GM10266 (cell line): Measurements from ENCODE around the gene GALNT18.
"Not testable (repeated sequence)": the region's sequence is repeated elsewhere in the genome, so short reads cannot be mapped to it uniquely, and the experiment has no call there.

ENCODE experiments used
- DNase-seq: peaks from one replicate; pipeline ENCODE4 v3.0.0; 2012; ENCODE audit errors: extremely low spot score
- TF ChIP-seq, protein P1 (sequence below): IDR thresholded peaks from 2 replicates; pipeline ENCODE4 v1.5.1; 2012; ENCODE audit warnings: mild to moderate bottlenecking, low read depth; ENCODE audit not compliant: control insufficient read depth, insufficient read depth; ENCODE audit errors: missing control alignments

The GALNT18 gene

DNA sequence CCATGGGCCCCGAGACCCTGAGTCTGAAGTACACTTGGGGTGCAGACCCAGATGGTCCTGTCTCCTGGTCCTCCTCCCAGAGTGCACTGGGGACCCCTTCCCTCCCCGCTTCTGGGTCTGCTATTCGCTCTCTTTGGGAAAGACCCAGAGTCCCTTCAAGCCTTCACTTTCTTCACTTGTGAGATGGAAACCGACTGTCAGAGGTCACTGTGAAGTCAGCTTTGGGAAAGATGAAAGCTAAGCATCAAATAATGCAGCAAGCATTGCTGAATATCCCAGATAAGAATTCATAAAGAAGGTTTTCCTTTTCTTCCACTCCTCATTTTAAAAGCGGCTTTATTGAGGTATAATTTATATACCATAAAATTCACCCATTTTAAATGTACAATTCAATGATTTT lies 163.8 kb downstream of the GALNT18 start:
- TF ChIP-seq, protein P1, sequence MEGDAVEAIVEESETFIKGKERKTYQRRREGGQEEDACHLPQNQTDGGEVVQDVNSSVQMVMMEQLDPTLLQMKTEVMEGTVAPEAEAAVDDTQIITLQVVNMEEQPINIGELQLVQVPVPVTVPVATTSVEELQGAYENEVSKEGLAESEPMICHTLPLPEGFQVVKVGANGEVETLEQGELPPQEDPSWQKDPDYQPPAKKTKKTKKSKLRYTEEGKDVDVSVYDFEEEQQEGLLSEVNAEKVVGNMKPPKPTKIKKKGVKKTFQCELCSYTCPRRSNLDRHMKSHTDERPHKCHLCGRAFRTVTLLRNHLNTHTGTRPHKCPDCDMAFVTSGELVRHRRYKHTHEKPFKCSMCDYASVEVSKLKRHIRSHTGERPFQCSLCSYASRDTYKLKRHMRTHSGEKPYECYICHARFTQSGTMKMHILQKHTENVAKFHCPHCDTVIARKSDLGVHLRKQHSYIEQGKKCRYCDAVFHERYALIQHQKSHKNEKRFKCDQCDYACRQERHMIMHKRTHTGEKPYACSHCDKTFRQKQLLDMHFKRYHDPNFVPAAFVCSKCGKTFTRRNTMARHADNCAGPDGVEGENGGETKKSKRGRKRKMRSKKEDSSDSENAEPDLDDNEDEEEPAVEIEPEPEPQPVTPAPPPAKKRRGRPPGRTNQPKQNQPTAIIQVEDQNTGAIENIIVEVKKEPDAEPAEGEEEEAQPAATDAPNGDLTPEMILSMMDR = no peak
- no peak for DNase-seq

DNA sequence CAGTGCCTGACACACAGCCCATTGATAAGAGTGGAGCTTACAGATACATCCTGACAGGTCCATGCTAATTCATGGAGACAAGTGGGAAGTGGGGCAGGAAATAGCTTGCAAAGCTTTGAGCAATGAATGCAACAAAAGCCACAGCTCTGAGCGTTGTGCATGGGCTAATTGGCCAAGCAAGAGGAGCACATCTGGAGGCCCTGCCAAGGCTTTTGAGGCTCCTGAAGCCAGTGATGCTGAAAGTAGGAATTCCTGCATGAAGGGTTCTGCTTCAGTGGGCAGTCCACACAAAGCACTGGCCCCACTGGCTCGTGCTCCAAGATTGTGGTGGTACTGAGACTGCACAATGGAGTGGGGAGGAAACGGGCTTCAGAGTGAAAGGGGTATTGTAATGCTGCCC lies 164.9 kb downstream of the GALNT18 start:
- DNase-seq = no peak
- TF ChIP-seq, protein P1 = no peak

DNA sequence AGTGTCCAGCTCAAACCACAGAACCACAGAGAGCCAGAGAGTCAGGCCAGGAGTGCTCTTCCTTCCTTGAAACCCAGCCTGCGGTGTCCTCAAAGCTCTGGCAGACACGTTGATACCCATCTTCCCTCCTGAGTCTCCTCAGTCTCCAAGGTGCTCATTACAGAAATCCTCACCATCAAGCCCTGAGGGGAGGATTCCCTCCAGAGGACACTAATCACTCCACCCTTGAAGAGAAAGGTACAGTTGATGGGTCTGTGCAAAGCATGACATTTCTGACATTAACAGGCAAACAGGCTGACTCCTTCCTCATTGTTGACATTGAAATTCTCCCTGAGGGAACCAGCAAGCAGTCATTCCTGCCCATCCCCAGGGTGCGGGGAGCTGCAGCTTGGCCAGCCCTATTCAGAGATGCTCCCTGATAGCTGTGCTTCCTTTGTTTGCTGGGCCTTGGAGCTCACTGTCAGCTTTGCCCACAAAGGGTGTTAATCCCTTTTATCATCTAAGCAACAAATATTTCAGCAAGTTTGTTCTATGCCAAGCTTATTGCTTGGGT lies 167.1 kb downstream of the GALNT18 start:
- no peak for DNase-seq
- TF ChIP-seq, protein P1 = no peak

DNA sequence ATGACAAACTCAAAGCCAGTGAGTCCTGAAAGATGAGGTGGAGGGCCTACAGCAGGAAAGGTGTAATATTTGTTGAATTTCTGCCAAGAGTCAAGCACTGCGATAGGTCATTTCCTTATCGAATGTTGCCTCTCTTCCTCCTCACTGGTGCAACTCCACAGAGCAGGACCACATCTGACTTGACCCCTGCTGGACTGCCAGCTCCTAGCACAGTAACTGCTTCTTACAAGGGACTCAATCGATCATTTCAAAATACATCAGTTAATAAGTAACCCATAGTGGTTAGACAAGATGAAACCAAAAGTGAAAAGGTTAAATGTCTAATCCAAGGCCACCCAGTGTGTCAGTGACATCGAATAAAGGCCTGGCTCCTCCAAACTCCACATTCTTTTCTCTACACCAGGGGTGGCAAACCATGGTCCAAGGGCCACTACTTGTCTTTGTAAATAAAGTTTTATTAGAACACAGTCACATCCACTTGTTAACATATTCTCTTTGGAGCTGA lies 170.3 kb downstream of the GALNT18 start:
- TF ChIP-seq, protein P1 = peak; percentile 6
- peak; percentile 36 for DNase-seq

DNA sequence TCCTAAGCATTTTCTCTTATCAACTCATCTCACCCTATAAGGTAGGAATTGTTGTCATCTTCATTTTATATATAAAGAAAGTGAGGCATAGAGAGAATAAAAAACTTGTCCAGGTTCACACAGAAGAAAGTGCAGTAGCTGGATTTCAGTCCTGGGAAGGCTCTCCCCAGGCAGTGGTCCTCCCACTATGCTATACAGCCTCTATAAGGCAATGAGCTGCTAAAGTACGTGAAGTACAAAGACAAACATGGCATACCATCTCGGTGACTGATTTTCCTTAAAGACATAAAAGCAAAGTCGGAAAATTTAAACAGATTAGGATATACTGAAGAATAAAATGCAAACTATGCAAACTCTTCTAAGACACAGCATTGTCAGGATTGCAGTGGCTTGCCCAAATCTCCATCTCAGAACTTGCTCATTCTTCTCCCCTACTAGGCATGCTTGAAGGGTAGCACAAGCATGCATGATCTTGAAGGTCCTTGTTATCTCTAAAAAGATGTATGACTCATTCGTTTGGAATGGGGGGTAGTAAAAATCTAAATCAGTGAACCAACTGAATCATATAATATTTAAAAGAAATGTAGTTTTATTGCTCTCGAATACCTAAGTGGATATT lies 171.0 kb downstream of the GALNT18 start:
- no peak for DNase-seq

DNA sequence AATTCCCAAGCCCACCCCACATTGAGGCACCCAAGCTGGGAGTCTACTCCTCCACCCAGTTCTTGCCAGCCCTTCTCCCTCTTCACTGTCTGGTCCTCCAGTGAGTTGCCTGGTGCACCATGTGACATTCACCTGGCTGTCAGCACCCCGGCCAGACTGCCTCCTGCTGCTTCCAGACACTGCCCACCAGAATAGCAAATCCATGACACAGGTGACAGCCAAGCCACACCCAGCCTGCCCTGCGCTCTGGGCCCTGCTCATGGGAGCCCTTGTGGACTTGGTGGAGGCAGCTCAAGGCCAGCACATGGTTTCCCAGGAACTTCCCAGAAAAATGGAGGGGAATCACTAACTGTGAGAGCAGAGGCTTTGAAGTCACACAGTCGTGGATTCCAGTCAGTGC lies 172.5 kb downstream of the GALNT18 start:
- DNase-seq = no peak
- TF ChIP-seq, protein P1 = no peak

More for the DNA sequence above, 171.0 kb downstream of the GALNT18 start:
- TF ChIP-seq, protein P1 = no peak

DNA sequence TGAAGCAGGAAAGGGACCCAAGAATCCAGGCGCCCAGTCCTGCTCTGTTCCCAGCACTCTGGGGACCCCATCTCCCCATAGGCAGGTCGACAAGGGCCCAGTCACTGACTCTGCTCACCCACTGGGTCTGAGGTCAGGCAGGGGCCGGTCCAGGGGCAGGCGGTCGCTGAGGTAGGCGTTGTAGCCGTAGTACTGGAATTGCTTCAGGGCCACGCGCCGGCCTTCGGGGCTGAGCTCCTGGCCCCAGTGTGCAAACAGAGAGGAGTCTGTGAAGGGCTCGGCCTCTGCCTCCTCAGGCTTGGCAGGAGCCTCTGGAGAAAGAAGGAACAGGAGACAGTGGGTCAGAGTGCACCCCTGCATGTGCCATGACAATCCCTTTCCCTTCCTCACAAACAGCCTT lies 173.2 kb downstream of the GALNT18 start:
- TF ChIP-seq, protein P1 = no peak
- DNase-seq = no peak

DNA sequence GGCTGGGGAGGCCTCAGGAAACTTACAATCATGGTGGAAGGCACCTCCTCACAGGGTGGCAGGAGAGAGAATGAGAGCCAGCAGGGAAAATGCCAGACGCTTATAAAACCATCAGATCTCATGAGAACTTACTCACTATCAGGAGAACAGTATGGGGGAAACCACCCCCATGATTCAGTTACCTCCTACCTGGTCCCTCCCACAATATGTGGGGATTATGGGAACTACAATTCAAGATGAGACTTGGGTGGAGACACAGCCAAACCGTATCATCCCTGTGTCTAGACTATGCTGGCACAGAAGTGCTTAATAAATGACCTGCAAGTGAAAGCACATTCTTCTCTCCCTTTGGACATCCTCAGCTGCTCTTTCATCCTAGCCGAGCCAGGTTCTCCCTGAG lies 174.2 kb downstream of the GALNT18 start:
- DNase-seq = not testable (repeated sequence)
